HEK293T (cell line): Measurements from ENCODE around the gene PAPOLA.

Source experiments
- ARNT ChIP-seq: fragments of 450-650 bp; IDR thresholded peaks from 2 replicates; pipeline ENCODE4 v1.6.1; 2017; ENCODE audit warnings: mild to moderate bottlenecking
- ELF4 ChIP-seq: fragments of 450-650 bp; IDR thresholded peaks from 2 replicates; pipeline ENCODE4 v1.6.1; 2017; ENCODE audit warnings: antibody characterized with exemption
- SP1 ChIP-seq: fragments of 450-650 bp; IDR thresholded peaks from 2 replicates; pipeline ENCODE4 v1.6.1; 2017

DNA sequence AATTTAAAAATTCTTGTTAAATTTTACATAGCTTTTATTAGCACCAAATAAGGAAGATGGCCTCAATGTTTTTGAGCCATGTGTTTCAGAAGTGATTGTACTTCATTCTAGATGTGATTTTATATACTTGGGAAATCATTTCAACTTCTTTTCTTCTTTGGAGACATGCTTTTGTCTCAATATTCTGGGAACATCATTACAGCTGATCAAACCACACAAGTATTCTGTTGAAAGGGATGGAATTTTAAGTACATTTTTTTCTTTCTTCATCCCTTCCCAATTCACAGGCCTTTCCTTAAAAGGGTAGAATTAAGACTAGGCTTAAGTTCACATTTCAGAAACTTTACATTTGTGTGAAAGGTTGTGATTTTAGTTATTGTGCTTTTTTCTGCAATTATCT, 66.4 kb downstream of the PAPOLA start:
- no peak for TF ChIP-seq SP1
- no peak for TF ChIP-seq ARNT
- TF ChIP-seq ELF4: no peak
